GM19238 (cell line): Measurements from ENCODE around the gene P3H4.

Experiments used
- DNase-seq: peaks from one replicate; pipeline ENCODE4 v3.0.0; 2011; ENCODE audit warnings: low spot score; ENCODE audit not compliant: insufficient read length

P3H4 gene

DNA sequence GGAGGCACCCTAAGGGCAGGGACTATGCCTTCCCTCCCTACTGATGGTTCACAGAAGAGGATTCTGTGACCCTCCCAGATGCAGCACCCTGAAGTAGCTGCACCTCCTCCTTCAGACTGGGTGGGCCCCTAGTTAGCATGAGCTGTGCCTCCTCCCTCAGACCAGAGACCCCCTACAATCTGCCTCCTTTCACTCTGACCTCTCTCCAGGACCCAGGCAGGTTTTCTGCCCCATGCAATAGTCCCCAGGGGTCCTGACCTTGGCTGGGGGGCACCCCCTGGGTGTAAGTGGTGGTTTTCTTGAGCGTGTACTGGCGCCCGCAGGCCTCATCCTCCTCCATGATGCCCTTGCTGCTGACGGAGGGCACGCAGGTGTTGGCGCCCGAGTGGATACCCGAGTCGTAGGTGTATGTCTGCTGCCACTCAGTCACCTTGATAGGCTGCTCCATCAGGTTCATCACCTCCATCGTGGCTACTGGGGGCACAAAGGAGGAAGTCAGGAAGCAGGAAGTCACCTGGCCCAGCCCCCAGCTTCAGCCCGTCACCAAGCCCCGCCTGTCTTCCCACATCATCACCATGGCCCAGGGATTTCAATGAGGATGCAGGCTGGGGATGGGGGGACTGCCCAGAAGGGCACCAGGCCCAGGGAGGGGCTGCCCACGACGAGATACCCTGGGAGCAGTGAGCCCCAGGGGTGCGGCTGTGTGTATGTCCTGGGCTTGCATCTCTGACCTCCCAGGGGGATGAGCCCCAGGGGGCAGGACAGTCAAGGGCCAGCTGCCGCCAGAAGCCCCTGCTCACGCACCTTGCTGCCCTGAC lies 40.2 kb downstream of the P3H4 start:
- no peak for DNase-seq

DNA sequence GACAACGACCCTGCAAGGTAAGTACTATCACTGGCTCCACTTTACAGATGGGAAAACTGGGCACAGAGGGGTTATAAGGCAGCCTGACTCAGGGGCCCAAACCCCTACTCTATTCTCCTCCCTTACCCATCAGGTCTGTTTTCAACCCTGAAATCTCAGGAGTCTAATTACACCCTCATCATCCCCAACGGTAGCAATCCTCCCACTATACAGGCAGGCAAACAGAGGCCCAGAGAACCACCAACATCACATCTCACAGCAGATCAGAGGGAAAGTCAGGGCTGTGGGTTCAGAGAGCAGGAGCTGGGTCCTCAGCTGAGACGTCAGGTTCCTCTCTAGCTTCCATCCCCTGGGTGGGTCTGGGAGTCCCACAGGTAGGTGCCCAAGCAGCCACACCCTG lies 41.8 kb downstream of the P3H4 start:
- DNase-seq: no peak

DNA sequence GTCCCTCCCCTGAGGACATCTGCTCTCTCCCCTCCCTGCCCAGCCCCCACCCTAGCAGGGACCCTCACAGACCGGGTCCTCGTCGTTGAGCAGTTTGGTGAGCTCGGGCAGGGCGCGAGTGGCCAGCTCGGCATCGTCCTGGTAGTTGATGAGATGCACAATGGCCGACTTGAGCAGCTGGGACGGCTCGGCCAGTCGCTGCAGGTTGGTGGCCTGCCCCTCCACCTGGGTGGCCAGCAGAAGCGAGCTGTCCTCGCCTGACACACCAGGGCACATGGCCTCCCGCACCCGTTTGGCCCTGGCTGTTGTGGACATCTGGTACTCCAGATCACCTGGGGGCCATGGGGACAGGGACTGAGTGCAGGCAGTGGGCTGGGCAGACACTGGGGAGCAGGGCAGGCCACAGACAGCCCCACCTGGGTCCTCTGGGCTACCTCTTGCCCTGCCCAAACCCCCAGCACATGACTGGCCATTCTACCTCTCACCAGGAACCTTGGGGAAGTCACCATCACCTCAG lies 42.3 kb downstream of the P3H4 start:
- DNase-seq: no peak

DNA sequence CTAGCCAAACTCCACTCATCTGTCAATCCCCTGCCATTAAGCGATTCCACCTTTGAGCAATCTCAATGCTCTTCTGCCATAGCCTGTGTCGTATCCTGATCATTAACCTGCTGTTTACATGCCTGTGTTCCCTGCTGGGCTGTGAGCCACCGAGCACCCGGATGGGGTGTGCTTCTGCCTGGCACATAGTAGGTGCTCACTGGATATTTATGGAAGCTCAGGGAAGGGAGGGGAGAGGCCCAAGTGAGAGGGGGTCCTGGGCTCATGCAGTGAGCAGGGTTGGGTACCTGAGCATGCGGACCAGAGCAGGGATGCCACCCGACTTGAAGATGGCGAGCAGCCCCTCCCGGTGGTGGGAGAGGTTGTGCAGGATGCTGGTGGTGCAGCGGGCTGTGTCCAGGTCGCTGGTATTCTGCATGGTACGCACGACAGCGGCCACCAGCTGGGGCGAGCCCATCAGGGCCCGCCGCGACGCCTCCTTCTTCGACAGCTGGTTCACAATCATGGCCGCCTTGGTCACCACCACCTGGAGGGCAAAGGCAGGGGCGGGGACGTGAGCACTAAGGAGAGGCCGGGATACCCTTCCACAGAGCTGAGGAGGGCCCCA lies 43.0 kb downstream of the P3H4 start:
- no peak for DNase-seq

DNA sequence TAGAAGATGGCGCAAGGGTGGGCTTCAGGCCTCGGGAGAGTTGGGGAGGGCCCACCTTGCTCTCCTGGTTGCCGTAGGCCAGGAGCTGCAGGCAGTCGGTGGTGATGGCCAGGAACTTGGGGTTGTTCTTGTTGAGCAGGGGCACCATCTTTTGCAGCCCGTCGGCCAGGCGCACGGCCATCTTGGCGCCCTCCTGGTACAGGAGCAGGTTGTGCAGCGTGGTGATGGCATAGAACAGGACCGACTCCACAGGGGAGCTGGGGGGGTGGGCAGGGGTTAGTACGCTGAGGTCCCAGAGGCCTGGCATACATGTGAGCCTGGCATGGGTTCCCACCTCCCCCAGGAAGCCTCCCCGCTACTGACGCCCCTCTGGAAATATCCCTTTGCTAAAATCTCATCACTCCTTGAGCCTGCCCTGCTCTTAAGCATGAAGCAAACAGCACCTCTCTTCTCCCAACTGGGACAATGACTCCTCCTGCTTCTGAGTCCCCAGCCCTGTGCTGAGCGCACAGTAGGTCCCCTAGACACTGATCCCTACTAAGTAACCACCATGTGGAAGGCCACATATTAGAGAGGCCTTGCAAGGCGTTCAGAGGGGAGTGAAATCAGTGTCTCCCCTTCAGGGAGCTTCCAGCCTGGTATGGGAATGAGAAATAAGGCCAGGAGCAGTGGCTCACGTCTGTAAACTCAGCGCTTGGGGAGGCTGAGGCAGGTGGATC lies 44.3 kb downstream of the P3H4 start:
- no peak for DNase-seq

DNA sequence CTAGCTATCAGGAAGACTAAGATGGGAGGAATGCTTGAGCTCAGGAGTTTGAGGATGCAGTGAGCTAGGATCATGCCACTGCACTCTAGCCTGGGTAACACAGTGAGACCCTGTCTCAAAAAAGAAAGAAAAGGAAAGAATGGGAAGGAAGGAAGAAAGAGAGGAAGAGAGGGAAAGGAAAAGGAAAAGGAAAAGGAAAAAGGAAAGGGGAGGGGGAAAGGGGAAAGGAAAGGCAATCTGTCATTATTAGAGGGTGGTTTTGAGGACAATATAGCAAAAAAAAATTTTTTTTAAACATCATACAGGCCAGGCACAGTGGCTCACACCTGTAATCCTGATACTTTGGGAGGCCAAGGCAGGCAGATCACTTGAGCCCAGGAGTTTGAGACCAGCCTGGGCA lies 45.6 kb downstream of the P3H4 start:
- DNase-seq: no peak

DNA sequence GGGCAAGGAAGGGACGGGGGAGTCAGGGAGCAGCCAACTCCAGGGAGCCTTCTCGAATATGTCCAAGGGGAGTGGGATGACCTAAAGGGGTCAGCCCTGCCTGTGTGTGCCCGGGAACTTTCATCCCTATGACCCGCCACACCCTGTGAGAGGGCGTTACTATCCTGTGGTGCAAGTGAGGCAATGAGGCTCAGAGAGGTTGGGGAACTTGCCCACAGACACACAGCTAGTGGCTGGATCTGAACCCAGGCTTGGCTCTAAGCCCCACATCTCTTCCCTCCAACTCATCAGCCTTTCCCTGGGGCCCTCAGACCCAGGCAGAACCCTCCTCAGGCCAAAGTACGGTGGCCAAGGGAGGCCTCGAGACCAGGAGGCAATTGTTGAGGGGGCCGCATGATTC lies 48.4 kb downstream of the P3H4 start:
- no peak for DNase-seq

DNA sequence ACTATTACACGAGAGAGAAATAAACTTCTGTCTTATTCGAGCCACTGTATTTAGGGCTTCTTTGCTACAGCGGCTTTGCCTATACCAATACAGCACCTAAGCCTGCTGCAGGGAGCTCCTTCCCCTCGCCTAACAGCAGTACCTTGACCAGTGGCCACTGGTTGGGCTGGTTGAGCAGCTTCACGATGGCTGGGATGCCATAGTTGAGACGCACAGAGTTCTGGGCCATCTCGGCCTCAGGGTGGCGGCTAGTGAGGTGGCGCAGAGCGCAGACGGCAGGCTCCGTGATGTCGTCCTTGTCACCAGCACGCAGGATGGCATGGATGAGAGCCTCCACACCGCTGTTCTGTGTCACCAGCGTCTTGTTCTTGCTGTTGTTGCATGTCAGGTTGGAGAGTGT lies 48.9 kb downstream of the P3H4 start:
- no peak for DNase-seq

DNA sequence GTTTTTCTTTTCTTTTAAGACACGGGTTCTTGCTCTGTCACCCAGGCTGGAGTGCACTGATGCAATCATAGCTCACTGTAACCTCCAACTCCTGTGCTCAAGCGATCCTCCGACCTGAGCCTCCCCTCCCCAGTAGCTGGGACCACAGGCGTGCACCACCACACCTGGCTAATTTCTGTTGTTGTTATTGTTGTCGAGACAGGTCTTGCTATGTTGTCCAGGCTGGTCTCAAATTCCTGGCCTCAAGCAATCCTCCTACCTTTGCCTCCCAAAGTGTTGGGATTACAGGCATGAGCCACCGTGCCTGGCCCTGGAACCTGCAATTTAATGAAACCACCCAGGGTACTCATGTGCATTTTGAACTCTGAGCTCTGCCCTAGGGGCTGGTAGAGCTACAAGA lies 49.4 kb downstream of the P3H4 start:
- DNase-seq: no peak

DNA sequence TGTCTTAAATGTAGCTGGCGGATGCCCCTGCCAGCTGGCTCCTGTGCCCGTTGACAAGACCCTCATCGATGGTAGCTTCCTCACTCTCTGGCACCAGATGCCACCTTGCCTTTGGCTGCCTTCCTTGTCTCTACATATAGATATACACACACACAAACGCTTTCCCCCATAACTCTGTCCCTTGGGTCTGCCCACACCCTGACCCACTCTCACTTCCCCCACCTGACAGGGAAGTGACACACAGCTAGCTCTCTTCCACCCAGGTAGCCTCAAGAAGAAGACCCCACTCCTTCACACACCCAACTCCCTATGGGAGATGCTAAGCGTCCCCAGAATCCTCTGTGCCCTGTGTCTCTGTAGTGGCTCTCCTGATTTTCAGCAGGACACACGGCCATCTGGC lies 50.9 kb downstream of the P3H4 start:
- no peak for DNase-seq

DNA sequence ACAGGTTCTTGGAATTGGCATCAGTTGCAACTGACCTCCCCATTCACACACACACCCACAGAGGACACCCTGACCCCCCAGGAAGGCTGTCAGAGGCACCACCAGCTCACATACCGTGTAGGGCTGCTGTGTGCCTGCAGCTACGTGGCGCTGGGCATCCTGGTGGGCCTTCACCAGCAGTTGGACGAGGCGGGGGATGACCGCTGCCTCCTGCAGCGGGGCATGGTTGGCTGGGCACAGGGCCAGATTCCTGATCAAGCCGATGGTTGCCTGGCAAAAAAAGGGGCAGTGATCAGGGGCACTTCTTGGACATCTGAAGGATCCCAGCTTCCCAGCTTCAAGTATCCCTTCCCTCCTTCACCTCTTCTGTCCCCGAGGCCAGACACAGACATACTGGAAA lies 53.1 kb downstream of the P3H4 start:
- no peak for DNase-seq

DNA sequence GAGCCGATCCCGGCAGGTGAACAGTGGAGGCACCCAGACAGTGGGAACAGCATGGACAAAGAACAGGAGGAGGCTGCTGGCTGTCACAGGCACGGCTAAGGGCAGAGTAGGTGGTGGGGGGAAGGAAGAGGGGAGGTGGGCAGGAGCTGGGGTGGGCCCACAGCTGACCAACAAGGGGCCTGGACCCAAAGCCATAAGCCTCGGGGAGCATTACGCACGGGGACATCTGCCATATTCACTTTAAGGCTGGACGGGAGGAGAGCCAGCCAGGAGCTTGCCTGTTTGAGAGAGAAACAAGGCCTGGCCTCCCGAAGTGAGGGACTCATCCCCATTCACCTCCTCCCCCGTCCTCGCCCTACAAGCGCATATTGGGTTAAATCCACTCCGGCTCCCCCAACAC lies 57.7 kb downstream of the P3H4 start:
- no peak for DNase-seq
